HG02642 (cell line): Measurements from ENCODE around the gene VAMP1.
"Not testable (repeated sequence)": the region's sequence is repeated elsewhere in the genome, so short reads cannot be mapped to it uniquely, and the experiment has no call there.

Source experiments
- ATAC-seq: cut with Tn5 transposase; IDR thresholded peaks from one replicate; pipeline ENCODE4 v1.9.1; 2021; ENCODE audit warnings: mild to moderate bottlenecking; ENCODE audit not compliant: unreplicated experiment, poor library complexity

Gene VAMP1, protein sequence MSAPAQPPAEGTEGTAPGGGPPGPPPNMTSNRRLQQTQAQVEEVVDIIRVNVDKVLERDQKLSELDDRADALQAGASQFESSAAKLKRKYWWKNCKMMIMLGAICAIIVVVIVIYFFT

DNA sequence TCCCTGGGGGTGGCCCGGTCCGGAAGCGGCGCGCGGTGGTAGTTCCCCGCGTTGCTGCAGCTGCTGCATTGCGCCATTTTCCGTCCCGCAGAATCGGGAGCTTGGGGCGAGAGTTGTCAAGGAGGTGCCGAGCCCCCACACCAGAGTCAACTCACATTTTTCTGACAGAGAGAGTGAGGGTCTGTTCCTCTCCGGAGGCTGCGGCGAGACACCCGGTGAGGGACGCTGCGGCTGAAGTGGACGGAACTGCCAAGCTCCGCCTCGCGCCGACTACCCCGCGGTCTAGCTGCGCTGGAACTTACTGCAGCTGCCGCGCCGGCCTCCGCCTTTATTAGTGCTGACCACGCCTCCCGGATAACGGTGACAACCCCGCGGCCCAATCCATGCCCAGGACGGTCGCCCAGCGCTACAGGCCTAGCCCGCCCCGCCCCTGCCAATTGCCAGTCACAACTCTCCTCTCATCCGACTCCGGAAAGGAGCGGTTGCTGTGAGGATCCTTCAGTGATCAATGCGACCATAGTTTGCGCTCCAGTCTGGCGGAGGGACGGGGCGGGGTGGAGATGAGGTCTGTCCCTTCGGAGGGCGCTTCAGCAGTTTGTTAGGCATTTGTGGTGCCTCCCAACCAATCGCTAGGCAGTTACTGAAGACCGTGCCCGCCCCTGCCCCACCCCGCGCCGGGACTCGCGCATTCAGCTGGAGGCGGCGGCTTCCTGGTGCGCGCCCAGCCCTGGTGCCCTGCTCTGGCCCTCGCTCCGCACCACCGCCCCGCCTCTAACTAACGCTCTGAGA lies at the start of gene VAMP1:
Gene VAMP1 (minus strand): TSS at position 303 of the 789 bp plus-strand sequence. CDS start 146 bp downstream, at position 157.
- ATAC-seq = peak; percentile 86

DNA sequence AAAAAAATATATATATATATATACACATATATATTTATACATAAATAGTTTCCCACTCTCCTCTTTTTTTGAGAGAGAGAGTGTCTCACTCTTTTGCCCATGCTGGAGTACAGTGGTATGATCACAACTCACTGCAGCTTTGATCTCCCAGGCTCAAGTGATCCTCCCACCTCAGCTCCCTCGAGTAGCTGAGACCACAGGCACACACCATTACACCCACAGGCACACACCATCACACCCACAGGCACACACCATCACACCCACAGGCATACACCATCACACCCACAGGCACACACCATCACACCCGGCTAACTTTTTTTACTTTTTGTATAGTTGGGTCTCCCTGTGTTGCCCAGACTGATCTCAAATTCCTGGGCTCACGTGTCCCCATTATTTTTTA lies 49.7 kb upstream of the VAMP1 start:
- no peak for ATAC-seq

DNA sequence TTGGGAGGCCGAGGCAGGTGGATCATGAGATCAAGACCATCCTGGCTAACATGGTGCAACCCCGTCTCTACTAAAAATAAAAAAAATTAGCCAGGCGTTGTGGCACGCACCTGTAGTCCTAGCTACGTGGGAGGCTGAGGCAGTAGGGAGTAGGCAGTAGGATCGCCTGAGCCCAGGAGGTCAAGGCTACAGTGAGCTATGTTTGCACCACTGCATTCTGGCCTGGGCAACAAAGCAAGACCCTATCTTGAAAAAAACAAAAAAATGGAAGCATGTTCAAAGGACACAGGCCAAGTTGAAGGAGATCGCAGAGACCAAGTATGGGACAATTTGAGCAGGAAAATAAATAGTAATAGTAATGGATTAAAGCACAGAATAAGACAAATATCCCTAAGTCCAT lies 37.6 kb upstream of the VAMP1 start:
- no peak for ATAC-seq

DNA sequence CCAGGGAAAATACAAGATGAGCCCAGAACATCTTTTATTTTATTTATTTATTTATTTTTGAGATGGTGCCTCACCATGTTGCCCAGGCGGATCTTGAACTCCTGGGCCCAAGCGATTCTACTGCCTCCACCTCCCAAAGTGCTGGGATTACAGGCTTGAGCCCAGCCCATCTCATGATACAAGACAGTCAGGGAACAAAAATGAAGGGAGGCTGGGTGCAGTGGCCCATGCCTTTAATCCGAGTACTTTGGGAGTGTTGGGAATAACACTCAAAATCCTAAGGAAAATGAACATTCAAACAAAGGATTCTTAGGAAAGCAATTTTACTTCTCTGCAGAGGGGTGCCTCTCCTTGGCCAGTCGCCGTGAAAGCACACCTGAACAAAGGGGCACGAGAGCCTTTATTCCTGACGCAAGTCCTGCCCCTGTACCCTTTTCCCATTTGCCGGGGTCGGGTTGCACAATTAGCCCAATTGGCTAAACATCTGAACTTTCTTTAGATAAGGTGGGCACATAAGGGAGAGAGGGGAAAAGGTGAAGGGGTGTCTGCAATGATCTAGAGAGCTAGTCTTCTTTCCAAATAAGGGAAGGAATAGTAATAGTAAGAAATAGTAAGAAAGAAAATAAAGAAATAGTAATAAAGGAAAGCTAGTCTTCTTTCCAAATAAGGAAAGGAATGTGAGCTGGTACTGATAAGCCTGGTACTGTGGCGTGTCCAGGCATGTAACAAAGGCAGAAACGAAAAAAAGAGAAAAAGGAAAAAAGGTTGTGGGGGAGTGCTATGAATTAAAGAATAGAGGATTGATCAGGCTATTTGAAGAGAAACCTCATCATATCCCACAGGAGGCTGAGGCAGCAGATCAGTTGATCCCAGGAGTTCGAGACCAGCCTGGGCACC lies 36.9 kb upstream of the VAMP1 start:
- ATAC-seq = no peak

DNA sequence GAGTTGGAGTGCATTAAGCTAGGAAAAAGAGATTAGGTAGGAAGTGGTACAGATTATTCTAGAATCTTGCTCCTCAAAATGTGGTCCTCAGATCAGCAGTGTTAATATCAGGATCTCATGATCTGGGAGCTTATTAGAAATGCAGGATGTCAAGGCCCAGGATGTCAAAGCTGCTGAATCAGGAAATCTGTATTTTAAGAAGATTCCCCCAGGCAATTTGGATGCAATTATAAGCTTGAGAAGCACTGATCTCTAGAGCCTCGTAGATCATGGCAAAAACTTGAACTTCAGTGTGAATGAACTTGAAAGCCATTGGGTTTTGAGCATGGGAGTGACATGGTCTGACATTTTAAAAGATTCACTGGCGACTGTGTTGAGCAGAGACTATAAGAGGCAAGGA lies 30.0 kb upstream of the VAMP1 start:
- no peak for ATAC-seq

DNA sequence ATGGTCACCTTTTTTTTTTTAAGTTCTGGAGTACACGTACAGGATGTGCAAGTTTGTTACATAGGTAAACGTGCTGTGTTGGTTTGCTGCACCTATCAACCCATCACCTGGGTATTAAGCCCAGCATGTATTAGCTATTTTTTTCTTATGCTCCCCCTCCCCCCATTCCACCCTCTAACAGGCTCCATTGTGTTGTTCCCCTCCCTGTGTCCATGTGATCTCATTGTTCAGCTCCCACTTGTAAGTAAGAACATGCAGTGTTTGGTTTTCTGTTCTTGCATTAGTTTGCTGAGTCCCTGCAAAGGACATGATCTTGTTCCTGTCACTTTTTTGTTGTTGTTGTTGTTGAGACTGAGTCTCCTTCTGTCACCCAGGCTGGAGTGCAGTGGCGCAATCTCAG lies 26.8 kb upstream of the VAMP1 start:
- not testable (repeated sequence) for ATAC-seq

DNA sequence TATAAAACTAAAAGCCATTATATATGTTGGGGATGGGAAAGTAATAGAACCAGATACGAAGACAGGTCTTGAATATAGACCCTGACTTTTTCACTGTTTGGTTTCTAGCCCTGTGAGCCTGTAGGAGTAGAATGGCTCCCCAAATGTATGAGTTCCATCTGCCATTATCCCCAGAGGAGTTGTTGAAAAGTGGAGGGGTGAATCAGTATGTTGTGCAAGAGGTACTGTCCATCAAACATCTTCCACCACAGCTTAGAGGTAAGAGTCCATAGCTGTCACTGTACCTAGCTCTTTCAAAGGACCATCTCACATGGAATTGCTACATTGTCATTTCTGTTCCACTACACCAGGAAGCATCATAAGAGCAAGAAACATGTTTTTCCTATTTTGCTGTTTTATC lies 24.5 kb upstream of the VAMP1 start:
- ATAC-seq = no peak

DNA sequence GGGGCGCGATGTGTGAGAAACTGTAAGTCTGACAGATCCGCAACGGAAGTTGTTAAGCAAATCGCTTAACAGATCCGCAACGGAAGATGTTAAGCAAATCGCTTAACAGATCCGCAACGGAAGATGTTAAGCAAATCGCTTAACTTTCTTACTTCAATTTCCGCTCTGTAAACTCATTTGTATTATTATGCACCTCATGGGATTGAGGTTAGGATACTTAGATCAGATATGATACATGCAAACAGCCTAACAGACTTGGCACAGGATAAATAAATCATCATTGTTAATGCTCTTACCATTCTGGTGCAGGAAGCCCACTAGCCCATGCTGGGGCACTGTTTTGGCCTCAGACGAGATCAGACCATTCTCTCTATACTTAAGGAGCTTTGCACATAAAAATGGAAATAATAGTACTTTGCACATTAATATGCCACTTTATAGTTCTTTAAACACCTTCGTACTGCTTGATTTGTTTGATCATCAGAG lies 23.8 kb upstream of the VAMP1 start:
- ATAC-seq = no peak

DNA sequence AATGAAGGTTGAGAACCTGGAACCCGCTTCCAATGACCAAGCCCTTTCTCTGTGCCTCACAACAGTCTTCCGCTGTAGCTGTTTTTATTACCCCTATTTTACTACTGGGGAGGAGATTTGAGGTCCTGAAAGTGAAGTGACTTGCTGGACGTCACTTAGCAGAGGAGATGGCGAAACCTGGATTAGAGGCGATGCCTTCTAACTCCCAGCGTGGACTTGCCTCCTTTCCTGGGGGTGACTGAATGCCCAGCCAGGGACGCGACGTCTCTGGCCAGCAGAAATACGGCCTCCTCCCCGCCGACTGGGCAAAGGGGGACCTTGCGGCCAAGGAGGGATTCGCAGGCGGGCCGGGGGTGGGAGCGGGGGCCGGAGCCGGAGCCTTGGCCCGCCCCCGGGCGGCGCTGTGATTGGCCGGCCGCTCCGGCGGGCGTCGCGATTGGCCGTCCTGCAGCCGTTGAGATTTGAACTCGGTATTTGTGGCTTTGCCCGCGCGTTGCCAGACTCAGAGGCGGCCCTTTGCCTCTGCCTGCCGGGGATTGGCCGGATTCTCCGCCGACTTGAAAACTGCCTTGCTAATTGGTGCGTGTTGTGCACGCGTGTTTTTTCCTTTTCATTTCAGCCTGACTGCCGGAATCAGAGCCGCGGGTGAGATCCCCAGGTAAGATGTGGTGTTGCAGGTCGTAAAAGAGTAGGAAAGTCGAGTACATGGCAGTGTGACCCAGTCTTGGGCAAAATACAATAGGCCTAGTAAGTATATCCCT lies 23.2 kb upstream of the VAMP1 start, which contains the start of gene NCAPD2:
Gene NCAPD2 (plus strand): TSS at position 606 of the 761 bp plus-strand sequence. CDS start 997 bp downstream, outside the sequence.
- ATAC-seq = peak; percentile 88

DNA sequence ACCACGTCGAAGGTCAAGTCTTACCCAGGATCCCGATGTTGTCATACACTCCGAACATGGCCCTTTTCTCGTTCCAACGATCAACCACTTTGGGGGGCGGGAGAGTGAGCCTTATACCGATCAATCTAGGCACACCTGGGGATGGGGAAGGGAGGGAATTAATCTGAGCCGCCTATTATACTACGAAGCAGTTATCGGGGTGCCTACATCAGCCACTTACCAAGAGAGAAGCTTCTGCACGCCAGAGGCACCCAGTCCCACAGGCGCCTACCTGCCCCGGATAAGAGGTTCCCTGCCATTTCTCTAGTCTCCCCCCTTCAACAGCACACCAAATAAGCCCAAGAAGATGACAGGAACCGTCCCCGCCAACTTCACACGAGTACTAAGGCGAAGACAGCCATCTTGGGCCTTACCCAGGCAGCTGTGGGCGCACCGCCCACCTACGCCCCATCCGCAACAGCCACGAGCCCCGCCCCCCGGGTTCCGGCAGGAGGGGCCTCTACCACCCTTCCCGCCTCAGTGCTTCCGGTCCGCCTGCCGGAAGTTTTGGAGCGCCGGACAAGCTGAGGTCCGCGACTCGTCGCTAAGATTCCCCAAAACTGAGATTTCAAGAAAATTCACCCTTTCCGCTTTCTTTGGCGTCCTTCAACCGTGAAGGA lies 22.5 kb upstream of the VAMP1 start, which contains the start of gene MRPL51:
Gene MRPL51 (minus strand): TSS at position 425 of the 659 bp plus-strand sequence. CDS start 126 bp downstream, at position 299.
- ATAC-seq = peak; percentile 74

DNA sequence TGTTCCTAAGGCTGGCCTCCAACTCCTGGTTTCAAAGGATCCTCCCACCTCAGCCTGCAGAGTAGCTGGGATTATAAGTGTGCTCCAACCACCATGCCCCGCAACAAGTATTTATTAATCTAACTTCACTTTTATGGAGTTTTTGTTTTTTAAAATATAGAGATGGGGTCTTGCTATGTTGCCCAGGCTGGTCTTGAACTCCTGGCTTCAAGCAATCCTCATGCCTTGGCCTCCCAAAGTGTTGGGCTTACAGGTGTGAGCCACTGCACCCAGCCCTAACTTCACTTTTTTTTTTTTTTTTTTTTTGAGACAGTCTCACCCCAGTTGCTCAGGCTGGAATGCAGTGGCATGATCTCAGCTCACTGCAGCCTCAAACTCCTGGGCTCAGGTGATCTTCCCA lies 20.2 kb upstream of the VAMP1 start:
- ATAC-seq = not testable (repeated sequence)

DNA sequence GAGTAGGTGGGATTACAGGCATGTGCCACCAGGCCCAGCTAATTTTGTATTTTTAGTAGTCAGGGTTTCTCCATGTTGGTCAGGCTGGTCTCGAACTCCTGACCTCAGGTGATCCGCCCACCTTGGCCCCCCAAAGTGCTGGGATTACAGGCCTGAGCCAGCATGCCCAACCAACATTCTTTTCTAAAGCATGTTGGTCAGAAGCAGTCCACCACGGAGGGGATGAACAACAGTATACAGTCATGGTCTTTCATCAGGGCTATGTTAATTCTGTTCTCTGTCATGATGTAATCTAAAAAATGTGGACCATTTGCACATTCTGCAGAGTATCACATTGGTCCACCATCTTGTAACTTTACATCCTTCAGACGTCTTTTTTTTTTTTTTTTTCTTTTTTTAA lies 19.0 kb upstream of the VAMP1 start:
- no peak for ATAC-seq

DNA sequence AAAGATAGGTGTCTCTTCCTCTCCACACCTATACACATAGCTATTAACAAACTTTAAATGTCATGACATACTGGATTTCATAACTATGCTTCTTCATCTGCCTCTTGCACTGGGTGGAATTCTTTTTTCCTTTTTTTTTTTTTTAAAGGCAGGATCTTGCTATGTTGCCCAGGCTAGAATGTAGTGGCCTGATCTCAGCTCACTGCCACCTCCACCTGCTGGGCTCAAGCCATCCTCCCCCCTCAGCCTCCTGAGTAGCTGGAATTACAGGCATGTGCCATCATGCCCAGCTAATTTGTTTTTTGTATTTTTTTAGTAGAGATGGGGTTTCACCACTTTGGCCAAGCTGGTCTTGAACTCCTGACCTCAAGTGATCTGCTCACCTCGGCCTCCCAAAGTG lies 17.8 kb upstream of the VAMP1 start:
- ATAC-seq = no peak

DNA sequence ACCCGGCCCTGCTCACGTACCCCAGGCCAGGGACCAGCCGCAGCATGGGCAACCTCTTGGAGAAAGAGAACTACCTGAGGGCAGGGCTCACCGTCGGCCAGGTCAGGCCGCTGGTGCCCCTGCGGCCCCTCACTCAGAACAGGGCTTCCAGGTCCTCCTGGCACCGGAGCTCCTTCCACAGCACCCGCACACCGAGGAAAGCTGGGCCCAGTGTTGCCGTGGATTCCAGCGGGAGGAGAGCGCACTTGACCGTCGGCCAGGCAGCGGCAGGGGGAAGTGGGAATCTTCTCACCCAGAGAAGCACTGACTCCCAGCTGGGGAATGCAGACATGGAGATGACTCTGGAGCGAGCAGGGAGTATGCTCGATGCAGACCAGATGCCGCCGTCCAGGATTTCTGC lies 7.9 kb upstream of the VAMP1 start:
- ATAC-seq = no peak

DNA sequence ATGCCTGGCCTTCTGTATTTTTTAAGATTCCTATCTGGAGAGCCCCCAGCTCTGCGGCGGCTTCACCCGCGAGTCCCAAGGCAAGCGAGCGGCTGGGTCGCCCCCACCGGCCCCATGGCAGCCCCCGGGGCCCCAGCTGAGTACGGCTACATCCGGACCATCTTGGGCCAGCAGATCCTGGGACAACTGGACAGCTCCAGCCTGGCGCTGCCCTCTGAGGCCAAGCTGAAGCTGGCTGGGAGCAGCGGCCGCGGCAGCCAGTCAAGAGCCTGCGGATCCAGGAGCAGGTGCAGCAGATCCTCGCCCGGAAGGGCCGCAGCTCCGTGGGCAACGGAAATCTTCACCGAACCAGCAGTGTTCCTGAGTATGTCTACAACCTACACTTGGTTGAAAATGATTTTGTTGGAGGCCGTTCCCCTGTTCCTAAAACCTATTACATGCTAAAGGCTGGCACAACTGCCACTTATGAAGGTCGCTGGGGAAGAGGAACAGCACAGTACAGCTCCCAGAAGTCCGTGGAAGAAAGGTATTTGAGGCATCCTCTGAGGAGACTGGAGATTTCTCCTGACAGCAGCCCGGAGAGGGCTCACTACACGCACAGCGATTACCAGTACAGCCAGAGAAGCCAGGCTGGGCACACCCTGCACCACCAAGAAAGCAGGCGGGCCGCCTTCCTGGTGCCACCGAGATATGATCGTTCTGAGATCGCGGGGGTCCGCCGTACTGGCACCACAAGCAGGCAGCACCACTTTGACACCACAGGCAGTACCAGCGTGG lies 7.3 kb upstream of the VAMP1 start:
- ATAC-seq = not testable (repeated sequence)

DNA sequence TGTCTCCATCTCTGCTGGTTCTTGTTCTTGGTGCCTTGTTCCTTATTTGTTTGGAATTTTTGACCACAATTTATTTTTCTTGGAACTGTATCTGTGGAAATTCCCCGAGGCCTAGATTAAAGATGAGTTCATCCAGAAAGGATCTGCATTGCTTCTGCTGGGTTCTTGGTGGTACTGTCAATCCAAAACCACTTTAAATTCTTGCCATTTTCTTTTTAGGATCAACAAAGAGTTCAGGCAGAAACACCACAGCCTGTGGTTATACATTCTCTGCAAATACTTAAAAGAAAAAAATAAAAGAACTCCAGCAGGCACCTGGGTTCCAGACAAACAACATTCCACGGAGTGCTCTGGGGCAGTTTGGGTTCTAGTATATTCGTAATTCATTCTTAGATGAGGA lies 6.0 kb upstream of the VAMP1 start:
- no peak for ATAC-seq

DNA sequence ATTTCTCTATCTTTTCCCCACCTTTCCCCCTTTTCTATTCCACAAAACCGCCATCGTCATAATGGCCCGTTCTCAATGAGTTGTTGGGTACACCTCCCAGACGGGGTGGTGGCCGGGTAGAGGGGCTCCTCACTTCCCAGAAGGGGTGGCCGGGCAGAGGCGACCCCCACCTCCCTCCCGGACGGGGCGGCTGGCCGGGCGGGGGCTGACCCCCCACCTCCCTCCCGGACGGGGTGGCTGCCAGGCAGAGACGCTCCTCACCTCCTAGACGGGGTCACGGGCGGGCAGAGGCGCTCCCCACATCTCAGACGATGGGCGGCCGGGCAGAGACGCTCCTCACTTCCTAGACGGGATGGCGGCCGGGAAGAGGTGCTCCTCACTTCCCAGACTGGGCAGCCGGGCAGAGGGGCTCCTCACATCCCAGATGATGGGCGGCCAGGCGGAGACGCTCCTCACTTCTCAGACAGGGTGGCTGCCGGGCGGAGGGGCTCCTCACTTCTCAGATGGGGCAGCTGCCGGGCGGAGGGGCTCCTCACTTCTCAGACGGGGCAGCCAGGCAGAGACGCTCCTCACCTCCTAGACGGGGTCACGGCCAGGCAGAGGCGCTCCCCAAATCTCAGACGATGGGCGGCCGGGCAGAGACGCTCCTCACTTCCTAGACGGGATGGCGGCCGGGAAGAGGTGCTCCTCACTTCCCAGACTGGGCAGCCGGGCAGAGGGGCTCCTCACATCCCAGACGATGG lies 4.9 kb upstream of the VAMP1 start:
- ATAC-seq = not testable (repeated sequence)

DNA sequence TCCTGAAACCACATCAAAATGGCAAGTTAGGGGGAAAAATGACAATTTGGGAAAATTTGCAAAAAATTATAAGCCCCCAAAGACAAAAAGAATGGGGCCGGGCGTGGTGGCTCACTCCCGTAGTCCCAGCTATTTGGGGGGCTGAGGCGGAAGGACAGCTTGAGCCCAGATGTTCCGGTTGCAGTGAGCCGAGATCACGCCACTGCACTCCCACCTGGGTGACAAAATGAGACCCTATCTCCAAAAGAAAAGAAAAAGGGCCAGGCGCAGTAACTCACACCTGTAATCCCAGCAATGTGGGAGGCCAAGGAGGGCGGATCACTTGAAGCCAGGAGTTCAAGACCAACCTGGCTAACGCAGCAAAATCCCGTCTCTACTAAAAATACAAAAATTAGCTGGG lies 2.0 kb upstream of the VAMP1 start:
- no peak for ATAC-seq
